Retina (tissue), 1 donor: ENCODE data around the gene NRM.
"Not testable (repeated sequence)": the region's sequence is repeated elsewhere in the genome, so short reads cannot be mapped to it uniquely, and the experiment has no call there.

Source experiments
- DNase-seq: peaks from one replicate; pipeline ENCODE4 v3.0.0-alpha.2; 2016

The NRM gene, protein sequence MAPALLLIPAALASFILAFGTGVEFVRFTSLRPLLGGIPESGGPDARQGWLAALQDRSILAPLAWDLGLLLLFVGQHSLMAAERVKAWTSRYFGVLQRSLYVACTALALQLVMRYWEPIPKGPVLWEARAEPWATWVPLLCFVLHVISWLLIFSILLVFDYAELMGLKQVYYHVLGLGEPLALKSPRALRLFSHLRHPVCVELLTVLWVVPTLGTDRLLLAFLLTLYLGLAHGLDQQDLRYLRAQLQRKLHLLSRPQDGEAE

DNA sequence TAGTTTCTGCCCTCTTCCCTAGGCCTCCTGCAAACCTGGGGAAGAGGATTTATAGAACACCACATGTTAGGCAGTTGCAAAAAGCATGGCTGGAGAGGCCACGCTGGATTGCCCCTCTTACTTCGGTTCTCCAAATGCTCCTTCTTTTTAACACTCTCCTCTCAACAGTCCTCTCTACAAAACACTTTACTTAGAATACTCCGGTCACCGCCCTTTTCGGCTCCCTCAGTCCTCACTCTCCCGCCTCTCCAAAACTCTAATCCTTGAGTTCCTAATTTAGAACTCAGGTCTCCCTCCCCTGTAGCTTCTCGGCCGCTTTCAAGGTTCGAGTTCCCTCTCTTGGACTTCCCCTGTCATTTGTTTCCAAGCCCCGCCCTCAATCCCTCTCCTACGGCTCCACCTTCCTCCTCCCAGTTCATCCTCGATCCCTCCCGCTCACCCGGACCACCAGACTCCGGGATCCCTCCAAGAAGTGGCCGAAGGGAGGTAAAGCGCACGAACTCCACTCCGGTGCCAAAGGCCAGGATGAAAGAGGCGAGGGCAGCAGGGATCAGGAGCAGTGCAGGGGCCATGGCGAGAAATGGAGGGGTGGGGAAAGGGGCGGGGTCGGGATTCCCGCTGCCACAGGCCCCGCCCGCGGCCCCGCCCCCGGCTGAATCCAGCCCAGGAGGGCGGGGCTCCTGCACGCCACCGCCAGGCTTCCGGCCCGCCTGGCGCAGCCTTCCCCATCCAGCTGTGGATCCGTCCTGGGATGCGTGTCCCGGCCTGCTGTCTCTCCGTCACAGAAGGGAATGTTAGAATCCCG is at the start of gene NRM:
NRM (minus strand) TSS at position 582 of the 805 bp plus-strand sequence; CDS start at position 572, 10 bp downstream.
- DNase-seq = peak; percentile 95

DNA sequence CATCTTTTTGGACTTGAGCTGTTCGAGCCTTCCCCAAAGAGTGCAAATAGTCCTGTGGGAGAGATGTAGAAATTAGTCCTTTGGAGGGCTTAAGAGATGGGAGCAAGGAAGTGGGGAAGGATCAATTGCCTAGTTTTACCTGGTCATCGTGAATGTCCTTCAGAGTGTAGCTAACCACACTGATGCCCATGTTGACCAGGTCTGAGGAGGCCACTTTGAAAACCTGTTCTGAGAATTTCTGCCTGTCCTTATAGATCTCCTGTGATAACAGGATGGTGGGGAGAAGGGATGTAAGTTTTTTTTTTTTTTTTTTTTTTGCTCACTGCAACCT is 49.7 kb upstream of the NRM start:
- no peak for DNase-seq

DNA sequence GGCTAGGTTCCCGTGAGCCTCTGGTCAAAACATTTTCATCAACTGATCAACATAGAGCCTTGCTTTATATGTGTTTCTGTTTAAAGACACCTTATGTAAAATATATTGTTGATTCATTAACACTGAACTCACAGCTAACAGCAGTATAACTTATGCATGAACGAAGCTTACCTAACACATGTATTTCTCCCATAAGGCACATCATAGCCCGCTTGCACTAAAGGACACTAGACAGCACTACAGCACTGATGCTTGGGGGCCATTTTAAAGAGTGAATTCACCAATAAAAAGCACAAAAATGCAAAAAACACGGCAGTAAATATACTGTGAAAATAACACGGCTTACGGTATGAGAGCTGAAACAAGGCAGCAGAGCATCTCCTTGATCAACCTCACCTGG is 47.7 kb upstream of the NRM start:
- no peak for DNase-seq

DNA sequence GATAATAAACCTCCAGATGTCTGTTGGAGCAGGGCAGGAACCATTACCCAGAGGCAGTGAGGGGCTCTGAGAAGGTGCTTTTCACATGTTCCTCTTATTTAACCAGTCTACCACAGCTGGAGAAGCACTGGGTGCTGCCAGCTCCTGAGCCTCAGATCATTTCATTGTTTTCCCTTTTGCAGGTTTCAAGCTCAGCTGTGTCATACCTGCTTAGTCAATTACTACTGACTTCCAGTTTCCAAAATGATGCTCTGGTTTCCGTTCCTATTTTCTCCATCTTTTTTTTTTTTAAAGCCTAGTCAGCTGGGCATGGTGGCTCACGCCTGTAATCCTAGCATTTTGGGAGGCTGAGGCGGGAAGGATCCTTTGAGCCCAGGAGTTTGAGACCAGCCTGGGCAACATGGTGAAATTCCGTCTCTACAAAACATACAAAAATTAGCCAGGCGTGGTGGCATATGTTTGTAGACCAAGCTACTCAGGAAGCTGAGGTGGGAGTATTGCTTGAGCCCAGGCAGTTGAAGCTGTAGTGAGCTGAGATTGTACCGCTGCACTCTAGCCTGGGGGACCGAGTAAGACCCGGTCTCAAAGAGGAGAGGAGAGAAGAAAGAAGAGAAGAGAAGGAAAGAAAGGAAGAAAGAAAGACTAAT is 45.0 kb upstream of the NRM start:
- no peak for DNase-seq

DNA sequence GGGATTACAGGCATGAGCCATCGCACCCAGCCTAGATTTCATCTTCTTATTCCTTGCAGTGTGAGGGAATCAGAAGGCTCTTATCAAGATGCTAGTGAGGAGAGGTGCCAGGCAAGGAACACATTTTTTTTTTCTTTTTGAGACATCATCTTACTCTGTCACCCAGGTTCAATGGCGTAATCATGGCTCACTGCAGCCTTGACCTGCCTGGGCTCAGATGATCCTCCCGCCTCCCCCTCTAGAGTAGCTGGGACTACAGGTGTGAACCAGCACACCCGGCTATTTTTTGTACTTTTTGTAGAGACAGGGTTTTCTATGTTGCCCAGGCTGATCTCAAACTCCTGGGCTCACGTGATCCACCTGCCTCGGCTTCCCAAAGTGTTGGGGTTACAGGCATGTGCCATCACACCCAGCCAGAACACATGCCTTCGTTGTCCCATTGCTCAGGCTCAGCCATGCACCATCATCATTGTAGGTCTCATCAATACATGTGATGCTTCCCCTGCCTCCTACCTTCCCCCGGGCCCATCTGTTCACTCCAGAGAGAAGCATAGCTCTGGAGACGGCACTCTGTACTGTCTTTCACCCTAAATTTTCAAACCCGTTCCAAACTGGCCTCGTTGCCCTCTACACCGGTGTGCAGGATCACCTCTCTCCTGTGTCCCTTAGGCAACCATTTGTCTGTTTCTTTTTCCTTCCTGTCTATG is 41.6 kb upstream of the NRM start:
- DNase-seq = no peak

DNA sequence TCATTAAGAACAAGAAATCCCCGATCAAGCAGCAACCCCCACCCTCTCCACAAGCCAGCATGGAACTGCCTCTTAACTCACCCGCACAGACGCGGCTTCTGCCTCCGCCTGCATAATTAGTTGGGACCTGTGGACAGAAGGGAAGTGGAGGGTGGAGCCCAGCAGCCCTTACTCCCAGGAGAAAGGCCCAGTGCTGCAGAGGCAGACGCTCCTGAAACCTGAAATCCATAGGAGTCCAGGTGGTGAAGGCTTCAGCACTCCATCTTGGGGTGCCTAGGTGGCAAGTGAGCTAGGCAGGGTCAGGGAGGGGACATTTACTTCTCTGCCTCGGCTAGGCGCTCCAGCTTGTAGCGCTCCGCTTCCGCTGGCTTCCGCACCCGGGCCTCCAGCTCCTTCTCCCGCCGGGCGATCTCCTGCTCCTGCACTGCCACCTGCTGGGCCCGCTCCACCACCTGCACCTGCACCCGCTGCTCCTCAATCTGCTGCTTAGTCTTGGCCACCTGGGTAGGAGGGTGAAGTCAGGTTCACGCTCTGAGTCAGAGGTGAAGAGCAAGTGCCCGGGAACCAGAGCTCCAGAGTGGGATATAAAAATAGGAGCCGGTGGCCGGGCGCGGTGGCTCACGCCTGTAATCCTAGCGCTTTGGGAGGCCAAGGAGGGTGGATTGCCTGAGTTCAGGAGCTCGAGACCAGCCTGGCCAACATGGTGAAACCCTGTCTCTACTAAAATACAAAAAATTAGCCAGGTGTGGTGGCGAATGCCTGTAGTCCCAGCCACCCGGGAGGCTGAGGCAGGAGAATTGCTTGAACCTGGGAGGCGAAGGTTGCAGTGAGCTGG is 40.0 kb upstream of the NRM start:
- peak; percentile 77 for DNase-seq

DNA sequence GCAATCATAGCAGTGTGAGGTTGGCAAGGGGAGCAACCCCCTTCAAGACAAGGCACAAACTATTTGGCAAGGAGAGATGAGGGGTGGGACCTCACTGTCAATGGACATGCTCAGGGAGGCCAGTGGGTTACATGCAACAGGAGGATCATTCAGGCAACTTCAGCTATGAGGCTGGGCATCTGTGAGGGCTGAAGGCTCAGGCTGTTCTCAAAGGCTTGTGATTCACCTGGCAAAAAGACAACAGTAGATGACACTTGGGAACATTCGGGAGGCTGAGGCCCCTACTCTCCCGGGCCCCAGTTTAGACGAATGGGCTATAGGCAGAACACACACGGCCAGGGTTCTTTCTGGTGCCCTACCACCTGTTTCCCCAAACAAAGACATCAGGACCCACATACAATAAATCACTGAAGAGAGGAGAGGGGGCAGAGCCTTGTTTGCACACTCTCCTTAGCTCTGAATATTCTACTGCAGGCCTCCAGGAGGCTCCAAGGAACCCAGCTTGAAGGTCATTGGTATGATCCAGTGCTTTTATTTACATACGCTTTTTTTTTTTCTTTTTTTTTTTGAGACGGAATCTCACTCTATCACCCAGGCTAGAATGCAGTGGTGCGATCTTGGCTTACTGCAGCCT is 37.3 kb upstream of the NRM start:
- peak; percentile 6 for DNase-seq

DNA sequence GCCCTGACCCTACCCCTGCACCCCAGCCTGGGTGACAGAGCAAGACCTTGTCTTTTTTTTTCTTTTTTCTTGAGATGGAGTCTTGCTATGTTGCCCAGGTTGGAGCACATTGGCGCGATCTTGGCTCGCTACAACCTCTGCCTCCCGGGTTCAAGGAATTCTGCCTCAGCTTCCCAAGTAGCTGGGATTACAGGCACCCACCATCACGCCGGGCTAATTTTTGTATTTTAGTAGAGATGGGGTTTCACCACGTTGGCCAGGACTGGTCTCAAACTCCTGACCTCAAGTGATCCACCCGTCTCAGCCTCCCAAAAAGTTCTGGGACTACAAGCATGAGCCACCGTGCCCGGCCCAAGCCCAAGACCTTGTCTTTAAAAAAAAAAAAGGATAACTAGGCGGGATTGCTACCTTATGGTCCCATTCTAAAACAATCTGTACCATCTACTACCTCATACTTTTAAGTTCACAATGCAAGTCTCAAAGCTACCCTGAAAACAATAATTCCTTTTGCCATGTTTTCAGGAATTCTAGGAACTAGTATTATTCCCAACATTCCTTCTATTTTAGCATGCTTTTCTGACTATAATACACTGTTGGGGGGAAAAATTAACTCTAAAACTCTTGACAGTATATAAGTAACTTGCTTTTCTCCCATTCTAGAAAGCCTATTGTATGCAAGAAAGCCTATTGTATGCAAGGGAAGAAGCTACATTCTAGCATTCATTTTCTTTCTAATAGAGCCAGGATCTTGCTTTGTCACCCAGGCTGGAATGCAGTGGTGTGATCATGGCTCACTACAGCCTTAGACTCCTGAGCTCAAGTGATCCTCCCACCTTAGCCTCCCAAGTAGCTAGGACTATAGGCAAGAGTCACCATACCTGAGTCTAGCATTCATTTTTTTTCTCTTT is 36.0 kb upstream of the NRM start:
- no peak for DNase-seq

DNA sequence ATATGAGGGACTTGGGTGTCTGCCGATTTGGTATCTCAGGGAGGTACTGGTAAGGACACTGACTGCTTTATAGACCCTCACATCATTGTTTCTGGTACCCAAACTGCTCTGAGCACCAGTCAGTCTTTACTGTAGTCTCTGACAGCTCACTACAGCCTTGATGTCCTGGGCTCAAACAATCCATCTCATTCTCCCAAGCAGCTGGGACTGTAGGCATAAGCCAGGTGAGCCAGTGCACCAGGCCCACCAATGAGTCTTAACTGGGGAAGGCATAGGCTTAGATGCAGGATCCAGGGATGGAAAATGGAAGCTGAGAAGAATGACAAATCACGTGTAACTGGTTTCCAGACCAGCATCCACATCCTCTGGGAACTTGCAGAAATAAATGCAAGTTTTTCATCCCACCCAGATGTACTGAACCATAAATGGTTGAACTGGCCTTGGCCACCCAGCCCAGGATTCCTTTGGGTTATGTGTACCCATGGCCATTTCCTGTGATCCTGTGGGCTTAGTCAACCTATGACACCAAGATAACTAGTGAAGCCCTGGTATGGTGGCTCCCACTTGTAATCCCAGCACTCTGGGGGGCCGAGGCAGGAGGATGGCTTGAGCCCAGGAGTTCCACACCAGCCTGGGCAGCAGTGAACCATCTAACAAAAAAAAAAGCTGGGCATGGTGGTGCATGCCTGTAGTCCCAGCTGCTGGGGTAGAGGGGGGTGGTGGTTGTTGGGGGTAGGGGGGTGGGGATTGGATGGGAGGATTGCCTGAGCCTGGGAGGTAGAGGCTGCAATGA is 35.1 kb upstream of the NRM start:
- DNase-seq = no peak

DNA sequence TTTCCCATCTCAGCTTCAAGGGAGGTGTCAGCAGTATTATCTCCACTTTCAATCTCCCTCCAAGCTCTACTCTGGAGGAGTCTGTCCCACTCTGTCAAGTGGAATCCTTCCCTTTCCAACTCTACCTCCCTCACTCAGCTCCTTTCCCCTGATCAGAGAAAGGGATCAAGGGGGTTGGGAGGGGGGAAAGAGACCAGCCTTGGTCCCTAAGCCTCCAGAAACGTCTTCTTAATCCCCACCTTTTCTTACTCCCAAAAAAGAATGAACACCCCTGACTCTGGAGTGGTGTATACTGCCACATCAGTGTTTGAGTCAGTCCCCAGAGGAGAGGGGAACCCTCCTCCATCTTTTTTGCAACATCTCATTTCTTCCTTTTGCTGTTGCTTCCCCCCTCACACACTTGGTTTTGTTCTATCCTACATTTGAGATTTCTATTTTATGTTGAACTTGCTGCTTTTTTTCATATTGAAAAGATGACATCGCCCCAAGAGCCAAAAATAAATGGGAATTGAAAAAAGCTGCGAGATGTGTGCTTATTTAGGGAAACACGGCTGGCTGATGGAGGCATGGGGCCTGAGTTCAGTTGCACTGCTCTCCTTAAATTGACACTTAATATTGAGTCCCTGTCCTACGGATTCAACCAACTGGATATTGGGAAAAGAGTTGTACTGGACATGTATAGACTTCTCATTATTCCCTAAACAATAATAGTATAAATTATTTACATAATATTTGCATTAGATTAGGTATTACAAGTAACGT is 34.3 kb upstream of the NRM start:
- no peak for DNase-seq

DNA sequence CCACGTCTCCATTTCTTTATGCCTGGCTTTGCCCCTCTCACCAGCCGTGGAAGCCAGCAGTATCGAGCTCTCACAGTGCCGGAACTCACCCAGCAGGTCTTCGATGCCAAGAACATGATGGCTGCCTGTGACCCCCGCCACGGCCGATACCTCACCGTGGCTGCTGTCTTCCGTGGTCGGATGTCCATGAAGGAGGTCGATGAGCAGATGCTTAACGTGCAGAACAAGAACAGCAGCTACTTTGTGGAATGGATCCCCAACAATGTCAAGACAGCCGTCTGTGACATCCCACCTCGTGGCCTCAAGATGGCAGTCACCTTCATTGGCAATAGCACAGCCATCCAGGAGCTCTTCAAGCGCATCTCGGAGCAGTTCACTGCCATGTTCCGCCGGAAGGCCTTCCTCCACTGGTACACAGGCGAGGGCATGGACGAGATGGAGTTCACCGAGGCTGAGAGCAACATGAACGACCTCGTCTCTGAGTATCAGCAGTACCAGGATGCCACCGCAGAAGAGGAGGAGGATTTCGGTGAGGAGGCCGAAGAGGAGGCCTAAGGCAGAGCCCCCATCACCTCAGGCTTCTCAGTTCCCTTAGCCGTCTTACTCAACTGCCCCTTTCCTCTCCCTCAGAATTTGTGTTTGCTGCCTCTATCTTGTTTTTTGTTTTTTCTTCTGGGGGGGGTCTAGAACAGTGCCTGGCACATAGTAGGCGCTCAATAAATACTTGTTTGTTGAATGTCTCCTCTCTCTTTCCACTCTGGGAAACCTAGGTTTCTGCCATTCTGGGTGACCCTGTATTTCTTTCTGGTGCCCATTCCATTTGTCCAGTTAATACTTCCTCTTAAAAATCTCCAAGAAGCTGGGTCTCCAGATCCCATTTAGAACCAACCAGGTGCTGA is 33.3 kb upstream of the NRM start:
- not testable (repeated sequence) for DNase-seq

DNA sequence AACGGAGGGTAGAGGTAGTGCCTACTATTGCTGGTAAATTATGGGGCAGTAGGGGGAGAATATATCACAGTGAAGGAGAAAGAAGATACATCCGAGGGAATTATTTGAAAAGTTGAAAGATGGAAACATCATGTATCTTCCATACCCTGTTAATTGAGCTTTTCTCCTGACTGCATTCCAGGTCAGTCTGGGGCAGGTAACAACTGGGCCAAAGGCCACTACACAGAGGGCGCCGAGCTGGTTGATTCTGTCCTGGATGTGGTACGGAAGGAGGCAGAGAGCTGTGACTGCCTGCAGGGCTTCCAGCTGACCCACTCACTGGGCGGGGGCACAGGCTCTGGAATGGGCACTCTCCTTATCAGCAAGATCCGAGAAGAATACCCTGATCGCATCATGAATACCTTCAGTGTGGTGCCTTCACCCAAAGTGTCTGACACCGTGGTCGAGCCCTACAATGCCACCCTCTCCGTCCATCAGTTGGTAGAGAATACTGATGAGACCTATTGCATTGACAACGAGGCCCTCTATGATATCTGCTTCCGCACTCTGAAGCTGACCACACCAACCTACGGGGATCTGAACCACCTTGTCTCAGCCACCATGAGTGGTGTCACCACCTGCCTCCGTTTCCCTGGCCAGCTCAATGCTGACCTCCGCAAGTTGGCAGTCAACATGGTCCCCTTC is 32.5 kb upstream of the NRM start:
- not testable (repeated sequence) for DNase-seq

DNA sequence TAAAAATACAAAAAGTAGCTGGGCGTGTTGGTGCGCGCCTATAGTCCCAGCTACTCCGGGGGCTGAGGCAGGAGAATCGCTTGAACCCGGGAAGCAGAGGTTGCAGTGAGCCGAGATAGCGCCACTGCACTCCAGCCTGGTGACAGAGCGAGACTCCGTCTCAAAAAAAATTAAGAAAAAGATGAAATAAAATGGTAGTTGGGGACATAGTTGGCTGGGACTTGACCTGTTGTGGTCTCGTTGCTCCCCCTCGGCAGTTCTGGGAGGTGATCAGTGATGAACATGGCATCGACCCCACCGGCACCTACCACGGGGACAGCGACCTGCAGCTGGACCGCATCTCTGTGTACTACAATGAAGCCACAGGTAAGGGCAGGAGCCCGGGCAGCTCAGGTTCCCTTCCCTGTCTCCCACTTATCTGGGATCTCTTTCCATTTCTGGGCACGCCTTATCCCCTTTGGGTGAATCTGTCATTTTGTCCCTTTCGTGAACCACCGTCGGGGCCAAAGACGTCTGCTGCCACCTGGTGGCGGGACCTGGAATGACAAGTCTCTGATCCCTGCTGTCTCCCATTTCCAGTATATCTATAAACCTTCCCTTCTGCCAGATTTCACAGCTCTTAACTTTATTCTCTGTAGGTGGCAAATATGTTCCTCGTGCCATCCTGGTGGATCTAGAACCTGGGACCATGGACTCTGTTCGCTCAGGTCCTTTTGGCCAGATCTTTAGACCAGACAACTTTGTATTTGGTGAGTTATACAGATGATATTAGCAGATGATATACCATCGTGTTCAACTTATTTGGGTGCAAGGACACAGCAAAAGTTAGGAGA is 31.7 kb upstream of the NRM start:
- peak; percentile 92 for DNase-seq

DNA sequence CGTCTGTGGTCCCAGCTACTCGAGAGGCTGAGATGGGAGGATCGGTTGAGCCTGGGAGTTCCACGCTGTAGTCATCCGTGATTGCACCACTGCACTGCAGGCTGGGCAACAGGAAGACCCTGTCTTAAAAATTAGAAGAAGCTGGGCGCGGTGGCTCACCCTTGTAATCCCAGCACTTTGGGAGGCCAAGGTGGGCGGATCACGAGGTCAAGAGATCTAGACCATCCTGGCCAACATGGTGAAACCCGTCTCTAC is 31.2 kb upstream of the NRM start:
- DNase-seq = not testable (repeated sequence)

DNA sequence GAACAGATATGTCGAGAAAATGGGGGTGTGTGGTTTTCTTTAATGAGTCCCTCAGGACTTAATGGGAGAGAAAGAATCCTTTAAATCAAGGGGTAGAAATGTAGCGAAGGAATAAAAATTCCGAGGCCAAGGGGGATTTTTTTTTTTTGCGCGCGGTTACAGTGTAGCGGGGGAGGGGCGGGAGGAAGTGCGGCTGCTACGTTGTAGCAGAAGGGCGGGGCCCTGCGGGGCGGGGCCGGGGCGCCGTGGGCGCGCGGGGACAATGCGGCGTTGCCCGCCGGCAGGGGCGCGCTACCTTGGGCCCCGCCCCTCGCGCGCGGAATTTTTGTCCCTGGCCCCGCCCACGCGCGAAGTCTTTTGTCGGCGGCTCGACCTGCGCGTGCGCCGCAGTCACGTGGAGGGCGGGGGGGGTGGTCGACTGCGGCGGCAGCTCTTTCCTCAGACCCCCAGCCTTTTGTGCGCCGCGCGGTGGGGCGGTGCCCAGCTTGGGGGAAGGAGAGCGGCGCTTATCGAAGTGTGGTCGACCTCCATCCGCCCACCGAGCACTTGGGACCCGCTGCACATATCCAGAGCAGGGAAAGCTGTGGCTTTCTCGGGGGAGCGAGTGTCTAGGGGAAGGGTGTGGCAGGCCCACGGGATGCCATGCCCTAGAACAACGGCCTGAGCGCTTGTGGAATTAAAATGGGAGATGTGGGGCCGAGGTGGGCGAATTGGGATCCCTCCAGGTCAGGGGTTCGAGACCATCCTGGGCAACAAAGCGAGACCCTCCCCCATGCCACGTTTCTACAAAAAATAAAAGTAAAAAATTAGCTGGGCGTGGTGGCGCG is 30.6 kb upstream of the NRM start:
- peak; percentile 94 for DNase-seq

DNA sequence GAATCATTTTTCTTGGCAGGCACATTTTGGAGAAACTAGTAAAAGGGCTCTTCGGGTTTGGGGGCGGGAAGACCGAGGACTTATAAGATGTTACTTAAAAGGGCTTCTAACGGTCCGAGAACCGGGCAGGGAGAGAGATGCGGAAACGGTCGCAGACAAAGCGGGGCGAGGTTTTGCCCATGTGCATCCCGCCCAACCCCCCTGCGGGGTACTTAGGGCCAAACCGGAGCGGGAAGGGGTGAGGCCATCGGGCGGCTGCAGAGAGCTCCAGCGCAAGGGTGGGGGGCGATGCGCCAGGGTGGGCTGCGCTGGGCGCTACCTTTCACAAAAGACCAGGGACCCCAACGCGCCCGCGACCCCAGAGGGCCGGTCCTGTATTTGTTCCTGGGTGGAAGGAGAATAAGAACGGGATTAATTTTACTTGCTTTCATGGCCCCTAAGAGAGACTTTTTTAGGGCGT is 30.0 kb upstream of the NRM start:
- peak; percentile 88 for DNase-seq
